Measurements from ENCODE around the gene SMARCB1.
A peak's percentile ranks its signal among the peaks of the same experiment; 100 is the strongest.

Gene SMARCB1

GRCh38 chr22:23786752-23787599, at the start of gene SMARCB1:
SMARCB1 (plus strand) TSS chr22:23786966; CDS start chr22:23787170, 204 bp downstream.
- DNase-seq = peak; percentile 93

GRCh38 chr22:23737696-23738095, 49.1 kb upstream of the SMARCB1 start:
- DNase-seq = no peak

GRCh38 chr22:23742505-23743264, 44.1 kb upstream of the SMARCB1 start:
- no peak for DNase-seq

GRCh38 chr22:23743303-23743705, 43.5 kb upstream of the SMARCB1 start:
- peak; percentile 88 for DNase-seq

- no peak for DNase-seq
Observed at GRCh38 chr22:23744001-23744400, 42.8 kb upstream of the SMARCB1 start.

- DNase-seq = no peak
Observed at GRCh38 chr22:23744485-23744884, 42.3 kb upstream of the SMARCB1 start.

GRCh38 chr22:23745791-23746190, 41.0 kb upstream of the SMARCB1 start:
- DNase-seq = no peak

GRCh38 chr22:23749841-23750301, 36.9 kb upstream of the SMARCB1 start:
- peak; percentile 78 for DNase-seq

- DNase-seq = no peak
Observed at GRCh38 chr22:23750367-23750713, 36.4 kb upstream of the SMARCB1 start.

- peak; percentile 89 for DNase-seq
Observed at GRCh38 chr22:23750714-23751440, 35.9 kb upstream of the SMARCB1 start, which contains the start of gene ZNF70. ZNF70 (minus strand) TSS chr22:23751112; CDS start chr22:23745140, 5,972 bp downstream.

- no peak for DNase-seq
Observed at GRCh38 chr22:23751441-23751996, 35.2 kb upstream of the SMARCB1 start.

- no peak for DNase-seq
Observed at GRCh38 chr22:23752090-23752691, 34.6 kb upstream of the SMARCB1 start.

GRCh38 chr22:23752750-23753149, 34.0 kb upstream of the SMARCB1 start:
- no peak for DNase-seq

- no peak for DNase-seq
Observed at GRCh38 chr22:23753385-23753784, 33.4 kb upstream of the SMARCB1 start.

GRCh38 chr22:23754220-23754919, 32.4 kb upstream of the SMARCB1 start, which contains the start of gene VPREB3:
VPREB3 (minus strand) TSS chr22:23754425; CDS start chr22:23754363, 62 bp downstream.
- no peak for DNase-seq

- no peak for DNase-seq
Observed at GRCh38 chr22:23754980-23755636, 31.7 kb upstream of the SMARCB1 start.

- DNase-seq = no peak
Observed at GRCh38 chr22:23755711-23756110, 31.1 kb upstream of the SMARCB1 start.

- DNase-seq = no peak
Observed at GRCh38 chr22:23756891-23757290, 29.9 kb upstream of the SMARCB1 start.

- DNase-seq = no peak
Observed at GRCh38 chr22:23759566-23759965, 27.2 kb upstream of the SMARCB1 start.

GRCh38 chr22:23760056-23760455, 26.7 kb upstream of the SMARCB1 start:
- DNase-seq = no peak
